CD4-positive, alpha-beta T cell treated with Interleukin-17A for 4 hours (primary cell): Measurements from ENCODE around the gene MYZAP.

Source experiments
- DNase-seq: peaks from one replicate; pipeline ENCODE4 v3.0.0-alpha.2; 2020; ENCODE audit warnings: mixed read lengths

The MYZAP gene

DNA sequence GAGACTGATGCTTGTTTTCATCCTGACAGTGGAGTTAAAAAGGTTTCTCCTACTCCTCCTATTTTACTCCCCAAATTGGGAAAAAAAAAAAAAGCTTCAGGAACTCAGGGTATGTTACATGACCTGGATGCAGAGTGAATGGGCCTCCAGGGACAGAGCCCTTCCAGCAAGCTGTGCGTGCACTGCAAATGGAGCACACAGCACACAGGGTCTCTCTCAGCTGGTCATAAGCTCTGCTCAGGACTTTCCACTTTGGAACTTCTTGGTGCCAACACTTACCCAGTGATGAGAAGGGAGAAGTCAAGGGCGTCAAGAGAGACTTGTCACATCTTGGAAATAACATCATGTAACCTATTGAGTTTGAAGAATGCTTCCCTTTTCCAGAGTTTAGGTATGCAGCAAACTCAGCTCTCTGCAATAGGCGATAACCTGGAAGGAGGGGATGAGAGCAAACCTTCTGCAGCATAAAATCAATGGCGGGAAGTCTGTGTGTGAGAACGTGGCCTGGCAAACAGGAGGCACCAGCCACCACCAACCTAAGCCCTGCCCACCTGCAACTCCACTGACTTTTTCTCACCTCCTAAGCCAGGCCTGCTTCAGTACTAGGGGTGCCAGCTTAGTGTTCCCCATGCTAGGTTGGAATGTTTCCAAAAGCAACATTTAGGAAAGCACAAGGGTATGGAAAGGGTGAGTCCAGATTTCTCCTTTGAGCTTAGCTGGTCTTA is 39.8 kb downstream of the MYZAP start:
- DNase-seq = no peak

DNA sequence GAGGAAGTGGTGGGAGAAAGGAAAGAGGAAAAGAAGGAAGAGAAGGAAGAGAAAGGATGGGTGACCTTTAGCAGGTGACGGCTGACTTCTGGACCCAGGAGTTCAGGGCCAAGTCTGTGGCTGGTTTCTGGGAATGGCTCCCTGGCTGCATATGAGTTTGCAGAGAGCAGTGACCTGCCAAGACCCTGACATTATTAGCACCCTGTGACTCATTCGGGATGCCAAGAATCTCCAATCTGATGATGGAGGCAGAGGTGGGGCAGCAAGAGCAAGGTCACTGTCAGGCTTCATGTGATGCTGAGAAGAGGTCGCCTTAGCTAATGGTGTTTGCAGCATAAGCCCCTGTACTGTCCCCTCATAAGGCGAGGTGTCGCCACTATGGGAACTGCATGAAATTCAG is 42.6 kb downstream of the MYZAP start:
- no peak for DNase-seq

DNA sequence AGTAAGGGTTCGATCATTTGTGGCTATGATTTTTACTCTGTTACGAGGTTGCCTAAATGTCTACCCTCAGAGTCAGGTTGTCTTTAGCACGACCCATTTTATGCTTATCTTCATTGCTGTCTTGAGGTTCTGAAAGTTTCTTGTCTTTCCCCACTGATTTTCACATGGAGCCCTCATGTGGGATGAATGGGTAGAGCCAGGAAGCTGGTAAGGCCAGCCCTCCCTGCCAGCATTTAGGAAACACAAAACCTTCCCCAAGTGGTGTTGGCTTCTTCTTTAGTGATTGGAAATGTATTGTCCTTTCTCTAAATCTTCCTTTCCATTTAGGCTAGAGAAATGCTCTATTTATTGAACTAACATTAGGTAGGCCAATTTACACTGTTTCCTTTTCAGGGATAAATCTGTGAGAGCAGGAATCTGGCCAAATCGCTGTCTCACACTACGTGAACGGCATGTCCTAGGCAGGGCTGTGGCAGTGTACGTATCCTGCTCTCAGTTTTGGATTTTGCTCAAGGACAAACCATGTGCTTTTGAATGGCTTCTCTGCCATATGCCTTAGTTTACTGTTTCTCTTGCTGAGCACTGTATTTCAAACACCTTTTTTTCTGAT is 43.7 kb downstream of the MYZAP start:
- DNase-seq = no peak

DNA sequence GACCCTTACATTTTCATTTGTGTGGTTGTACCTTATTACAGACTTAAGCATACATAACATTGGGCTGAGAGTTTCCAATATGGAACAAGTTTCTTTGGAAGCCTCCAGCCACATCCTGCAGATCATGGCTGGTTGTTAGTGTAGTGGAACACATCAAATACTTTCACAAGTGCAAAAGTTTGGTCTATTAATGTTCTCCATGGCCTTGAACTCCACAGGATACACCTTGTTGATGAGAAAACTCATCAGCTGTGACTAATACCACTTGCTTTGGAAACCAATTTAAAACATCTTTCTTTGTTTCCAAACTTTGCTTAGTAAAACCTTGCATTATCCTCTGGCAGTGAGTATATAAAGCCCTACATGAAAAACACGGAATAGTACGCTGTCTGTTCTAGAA is 46.1 kb downstream of the MYZAP start:
- DNase-seq = no peak

GRCh38 chr15:57639306-57639705 is 47.6 kb downstream of the MYZAP start:
- DNase-seq = no peak

DNA sequence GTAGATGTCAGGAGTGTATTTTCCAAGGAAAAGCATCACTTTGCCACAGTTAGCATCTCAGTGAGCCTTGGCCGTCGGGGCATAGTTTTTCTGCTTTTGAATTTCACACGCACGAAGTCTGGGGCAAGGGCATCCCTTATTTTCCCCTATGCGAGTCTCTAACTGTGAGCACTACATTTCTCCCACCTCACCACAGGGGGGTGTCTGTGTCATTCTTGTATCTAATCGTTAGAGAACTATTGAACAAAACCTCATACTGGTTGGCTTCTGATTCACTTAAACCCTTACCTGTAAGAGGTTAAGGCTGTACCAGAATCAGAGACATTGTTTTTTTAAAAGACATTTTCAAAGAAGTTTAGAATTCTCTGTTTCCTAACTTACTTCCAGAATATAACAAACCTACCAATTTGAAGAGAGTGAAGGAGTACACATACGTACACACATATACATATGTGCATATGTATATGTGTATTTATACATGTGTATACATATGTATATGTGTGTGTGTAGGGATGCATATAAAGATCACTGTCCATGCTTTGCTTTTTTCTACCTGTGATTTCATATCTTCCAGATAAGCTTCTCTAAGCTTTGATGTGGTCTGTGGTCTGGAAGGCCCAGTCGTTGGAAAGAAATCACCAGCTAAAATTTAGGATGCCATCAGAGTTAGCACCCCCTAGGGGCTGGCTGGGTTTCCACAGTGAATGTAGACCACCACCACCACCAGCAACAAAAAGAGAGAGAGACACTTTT is 49.4 kb downstream of the MYZAP start:
- peak; percentile 31 for DNase-seq

- no peak for DNase-seq
Measured at GRCh38 chr15:57643826-57644225, 52.1 kb downstream of the MYZAP start.

GRCh38 chr15:57646087-57646486 is 54.4 kb downstream of the MYZAP start:
- DNase-seq = no peak

- no peak for DNase-seq
Measured at GRCh38 chr15:57647071-57647790, 55.5 kb downstream of the MYZAP start.

- no peak for DNase-seq
Measured at GRCh38 chr15:57647791-57648130, 56.1 kb downstream of the MYZAP start.

GRCh38 chr15:57649138-57649537 is 57.4 kb downstream of the MYZAP start:
- DNase-seq = no peak

- no peak for DNase-seq
Measured at GRCh38 chr15:57651445-57651844, 59.7 kb downstream of the MYZAP start.

DNA sequence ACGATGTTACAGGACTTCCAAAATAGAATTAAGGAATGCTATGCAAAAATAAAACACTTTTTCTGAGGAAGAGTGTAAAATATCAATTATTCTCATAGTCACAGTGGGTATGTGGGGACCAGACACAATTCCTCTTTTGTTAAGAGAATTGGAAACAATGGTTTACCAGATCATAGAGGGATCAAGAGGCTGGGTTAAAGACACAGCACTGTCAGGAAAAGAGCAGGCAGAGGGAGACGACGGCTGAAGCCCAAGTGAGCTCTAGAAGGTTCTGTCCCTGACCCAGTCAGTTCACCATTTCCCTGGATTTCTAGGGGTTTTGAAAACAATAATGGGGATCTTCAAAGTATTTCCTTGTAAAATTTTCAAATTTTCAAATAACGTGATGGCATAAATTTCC is 60.8 kb downstream of the MYZAP start:
- no peak for DNase-seq

- no peak for DNase-seq
Measured at GRCh38 chr15:57654153-57654852, 62.6 kb downstream of the MYZAP start.

DNA sequence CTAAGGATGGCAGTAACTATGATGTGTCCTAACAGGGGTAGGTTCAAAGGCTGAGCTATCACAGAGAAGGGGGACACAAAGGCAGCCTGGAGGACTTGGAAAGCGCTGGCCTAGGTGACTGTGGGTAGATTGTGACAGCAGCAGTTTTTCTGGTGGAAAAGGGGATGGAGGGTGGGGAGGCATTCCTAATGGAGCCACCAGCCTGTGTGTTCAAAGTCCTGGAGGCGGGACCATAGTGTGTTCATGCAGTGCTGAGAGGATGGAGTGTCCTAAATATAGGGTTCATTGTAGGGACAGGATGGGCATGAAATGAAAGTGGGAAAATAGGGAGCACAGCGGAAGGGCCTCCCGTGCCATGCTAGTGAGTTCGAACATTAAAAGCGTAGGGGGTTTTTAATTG is 63.3 kb downstream of the MYZAP start:
- no peak for DNase-seq

- DNase-seq = no peak
Measured at GRCh38 chr15:57655809-57656208, 64.1 kb downstream of the MYZAP start.

- DNase-seq = no peak
Measured at GRCh38 chr15:57656434-57656833, 64.7 kb downstream of the MYZAP start.

- DNase-seq = no peak
Measured at GRCh38 chr15:57657619-57658018, 65.9 kb downstream of the MYZAP start.

DNA sequence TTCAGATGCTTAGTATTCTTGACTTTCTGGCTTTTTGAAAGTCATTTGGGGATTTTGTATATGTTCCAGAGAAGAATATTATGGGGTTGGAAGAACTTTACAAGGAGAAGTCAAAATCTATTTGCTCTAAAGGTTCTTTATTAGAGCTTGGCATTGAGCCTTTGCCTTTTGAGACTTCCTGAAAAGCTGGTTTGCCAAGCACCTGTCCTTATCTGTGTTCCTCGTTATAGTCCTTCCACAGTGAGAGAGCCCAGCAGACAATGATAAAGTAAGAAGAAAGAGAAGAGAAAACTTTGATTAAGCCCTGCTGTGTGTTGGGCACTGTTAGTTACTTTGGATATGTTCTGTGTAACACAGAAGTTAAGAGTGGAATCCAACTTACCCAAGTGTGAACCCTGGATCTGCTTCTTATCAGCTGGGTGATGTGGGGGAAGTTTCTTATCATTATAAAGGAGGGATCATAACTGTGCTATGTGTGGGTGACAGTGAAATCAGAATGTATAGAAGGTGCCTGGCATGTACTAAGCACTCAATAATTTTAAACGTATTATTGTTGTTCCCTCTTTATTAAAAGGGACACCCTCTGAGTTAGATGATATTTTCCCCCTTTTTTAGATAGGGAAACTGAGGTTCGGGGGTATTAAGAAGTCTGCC is 70.5 kb downstream of the MYZAP start:
- DNase-seq = no peak

- no peak for DNase-seq
Measured at GRCh38 chr15:57662802-57663201, 71.1 kb downstream of the MYZAP start.

- no peak for DNase-seq
Measured at GRCh38 chr15:57663262-57663661, 71.6 kb downstream of the MYZAP start.

DNA sequence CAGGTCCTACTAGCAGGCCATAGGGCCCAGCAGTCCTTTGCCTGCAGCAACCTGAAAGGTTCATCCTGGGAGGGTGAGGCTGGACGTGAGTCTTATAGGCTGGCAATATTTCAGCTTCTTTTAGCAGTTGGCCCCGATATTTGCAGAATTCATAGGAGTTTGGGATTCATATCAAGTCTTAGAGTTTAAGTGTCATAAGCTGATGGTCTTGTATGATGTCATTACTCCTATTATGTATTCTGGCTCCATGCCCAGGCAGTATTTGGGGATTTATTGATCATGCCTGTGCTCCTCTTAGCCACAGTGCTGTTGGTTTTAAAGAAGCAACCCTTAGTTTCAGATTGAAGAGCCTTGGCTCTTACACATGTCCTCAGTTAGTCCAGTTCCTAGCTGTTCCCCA is 73.5 kb downstream of the MYZAP start:
- no peak for DNase-seq
